ENCODE measurements around the gene APOBEC2.

APOBEC2 gene

DNA sequence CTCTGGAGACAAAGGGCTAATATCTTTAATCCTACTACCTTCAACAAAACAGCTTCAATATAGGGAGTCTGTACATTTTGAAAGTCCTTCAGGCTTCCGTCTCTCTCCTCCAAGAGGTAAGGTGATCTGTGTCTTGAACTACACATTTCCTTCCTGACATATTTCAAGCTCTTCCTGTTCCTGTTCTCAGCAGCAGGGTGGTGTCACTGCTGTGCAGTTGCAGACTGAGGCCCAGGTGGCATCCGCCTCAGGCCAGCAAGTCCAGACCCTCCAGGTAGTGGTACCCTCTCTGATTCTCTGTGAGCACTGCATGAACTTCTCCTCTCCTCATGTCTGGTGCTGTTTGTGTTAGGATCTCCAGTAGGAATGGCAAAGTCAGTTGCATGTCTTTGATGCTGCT, 27.6 kb downstream of the APOBEC2 start:
- no peak overlapping the region for H3K4me2 ChIP-seq
- H3K36me3 ChIP-seq (ENCODE audit: insufficient read depth), result peaks cover 13% of the 10 kb centered on the region
- TF ChIP-seq, protein P1, sequence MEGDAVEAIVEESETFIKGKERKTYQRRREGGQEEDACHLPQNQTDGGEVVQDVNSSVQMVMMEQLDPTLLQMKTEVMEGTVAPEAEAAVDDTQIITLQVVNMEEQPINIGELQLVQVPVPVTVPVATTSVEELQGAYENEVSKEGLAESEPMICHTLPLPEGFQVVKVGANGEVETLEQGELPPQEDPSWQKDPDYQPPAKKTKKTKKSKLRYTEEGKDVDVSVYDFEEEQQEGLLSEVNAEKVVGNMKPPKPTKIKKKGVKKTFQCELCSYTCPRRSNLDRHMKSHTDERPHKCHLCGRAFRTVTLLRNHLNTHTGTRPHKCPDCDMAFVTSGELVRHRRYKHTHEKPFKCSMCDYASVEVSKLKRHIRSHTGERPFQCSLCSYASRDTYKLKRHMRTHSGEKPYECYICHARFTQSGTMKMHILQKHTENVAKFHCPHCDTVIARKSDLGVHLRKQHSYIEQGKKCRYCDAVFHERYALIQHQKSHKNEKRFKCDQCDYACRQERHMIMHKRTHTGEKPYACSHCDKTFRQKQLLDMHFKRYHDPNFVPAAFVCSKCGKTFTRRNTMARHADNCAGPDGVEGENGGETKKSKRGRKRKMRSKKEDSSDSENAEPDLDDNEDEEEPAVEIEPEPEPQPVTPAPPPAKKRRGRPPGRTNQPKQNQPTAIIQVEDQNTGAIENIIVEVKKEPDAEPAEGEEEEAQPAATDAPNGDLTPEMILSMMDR (conservative IDR thresholded peaks at IDR 0.05; ENCODE audit: low read depth, low read length), result no peak

DNA sequence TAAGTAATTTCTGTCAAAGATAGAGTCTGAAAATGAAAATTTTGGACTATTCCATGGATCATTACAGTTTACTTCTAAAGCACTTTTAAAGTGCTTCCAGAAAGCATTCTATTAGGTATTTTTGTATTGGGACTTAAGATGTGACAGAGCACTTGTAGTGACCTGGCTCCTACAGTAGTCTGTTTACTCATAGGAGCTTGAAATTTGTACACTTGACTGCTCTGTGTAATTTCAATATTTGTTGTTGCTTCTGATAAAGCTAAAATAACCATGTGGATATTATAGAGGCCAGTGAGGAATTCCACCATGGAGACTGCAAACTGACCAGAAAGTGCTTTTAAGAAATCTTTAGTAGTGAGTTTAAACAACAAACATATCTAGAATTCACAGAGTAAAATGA, 30.1 kb downstream of the APOBEC2 start:
- no peaks in the 10 kb centered on the region for H3K4me1 ChIP-seq (ENCODE audit: low read depth, poor library complexity, severe bottlenecking)
- H3K27me3 ChIP-seq (ENCODE audit: insufficient read depth, low read depth), result no peaks in the 10 kb centered on the region
- H3K9ac ChIP-seq, result no peak overlapping the region
- H3K4me2 ChIP-seq, result no peak overlapping the region
- H3K27ac ChIP-seq, result no peak overlapping the region
- peaks cover 13% of the 10 kb centered on the region for H3K36me3 ChIP-seq (ENCODE audit: insufficient read depth)
- TF ChIP-seq, protein P1 (conservative IDR thresholded peaks at IDR 0.05; ENCODE audit: low read depth, low read length), result no peak
- no peaks in the 10 kb centered on the region for H4K20me1 ChIP-seq (ENCODE audit: insufficient read depth)
- H2AFZ ChIP-seq (ENCODE audit: low read depth), result no peak overlapping the region
- peaks cover 17% of the 10 kb centered on the region for H3K79me2 ChIP-seq (ENCODE audit: insufficient read depth, low read depth)
- H3K4me3 ChIP-seq (IDR thresholded peaks at IDR 0.05; ENCODE audit: insufficient read depth, low read depth, low read length), result no peak overlapping the region

More for the DNA sequence above, 27.6 kb downstream of the APOBEC2 start:
- H3K4me3 ChIP-seq (IDR thresholded peaks at IDR 0.05; ENCODE audit: insufficient read depth, low read depth, low read length), result no peak overlapping the region
- no peak overlapping the region for H3K9ac ChIP-seq
- no peak overlapping the region for H2AFZ ChIP-seq (ENCODE audit: low read depth)
- H3K27me3 ChIP-seq (ENCODE audit: insufficient read depth, low read depth), result no peaks in the 10 kb centered on the region
- peaks cover 11% of the 10 kb centered on the region for H3K4me1 ChIP-seq (ENCODE audit: low read depth, poor library complexity, severe bottlenecking)
- no peak overlapping the region for H3K27ac ChIP-seq
- peaks cover 41% of the 10 kb centered on the region for H3K79me2 ChIP-seq (ENCODE audit: insufficient read depth, low read depth)
- peaks cover 4% of the 10 kb centered on the region; the same call in 1 of the 2 replicates for H4K20me1 ChIP-seq (ENCODE audit: insufficient read depth)

DNA sequence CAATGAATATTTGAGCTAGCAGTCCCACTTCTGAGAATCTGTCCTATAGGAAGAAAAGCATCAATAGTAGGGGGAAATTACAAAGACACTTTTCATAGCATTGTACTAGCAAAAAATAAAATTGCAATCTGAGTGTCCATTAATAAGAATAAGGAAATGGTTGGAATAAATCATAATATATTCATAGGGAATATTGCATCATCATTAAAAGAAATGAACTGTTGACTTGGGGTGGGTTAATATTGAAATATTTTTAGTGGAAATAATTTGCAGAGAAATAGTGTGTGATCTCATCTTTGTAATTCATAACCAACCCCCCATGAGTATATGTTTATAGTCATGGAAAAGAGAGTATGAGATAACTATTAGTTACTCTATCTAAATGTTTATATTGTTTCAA, 32.2 kb downstream of the APOBEC2 start:
- H3K27ac ChIP-seq, result no peak overlapping the region
- H3K4me1 ChIP-seq (ENCODE audit: low read depth, poor library complexity, severe bottlenecking), result no peaks in the 10 kb centered on the region
- no peak overlapping the region for H2AFZ ChIP-seq (ENCODE audit: low read depth)
- no peak overlapping the region for H3K9ac ChIP-seq
- peaks cover 7% of the 10 kb centered on the region for H3K36me3 ChIP-seq (ENCODE audit: insufficient read depth)
- peaks cover 4% of the 10 kb centered on the region; the same call in 1 of the 2 replicates for H3K79me2 ChIP-seq (ENCODE audit: insufficient read depth, low read depth)
- no peaks in the 10 kb centered on the region for H3K27me3 ChIP-seq (ENCODE audit: insufficient read depth, low read depth)
- TF ChIP-seq, protein P1 (conservative IDR thresholded peaks at IDR 0.05; ENCODE audit: low read depth, low read length), result no peak
- H3K4me3 ChIP-seq (IDR thresholded peaks at IDR 0.05; ENCODE audit: insufficient read depth, low read depth, low read length), result no peak overlapping the region
- no peaks in the 10 kb centered on the region for H4K20me1 ChIP-seq (ENCODE audit: insufficient read depth)
- no peak overlapping the region for H3K4me2 ChIP-seq

DNA sequence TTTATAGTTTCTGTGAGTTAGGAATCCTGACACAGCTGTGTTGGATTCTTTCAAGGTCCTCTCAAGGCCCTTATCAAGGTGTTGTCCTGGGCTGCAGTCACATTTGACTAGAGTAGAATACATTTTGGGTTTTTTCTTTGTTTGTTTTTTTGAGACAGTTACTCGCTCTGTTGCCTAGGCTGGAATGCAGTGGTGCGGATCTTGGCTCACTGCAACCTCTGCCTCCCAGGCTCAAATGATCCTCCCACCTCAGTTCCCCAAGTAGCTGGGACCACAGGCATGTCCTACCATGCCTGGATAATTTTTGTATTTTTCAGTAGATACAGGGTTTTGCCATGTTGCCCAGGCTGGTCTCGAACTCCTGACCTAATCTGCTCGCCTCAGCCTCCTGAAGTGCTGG, 35.4 kb downstream of the APOBEC2 start:
- TF ChIP-seq, protein P1 (conservative IDR thresholded peaks at IDR 0.05; ENCODE audit: low read depth, low read length), result no peak
- Histone ChIP-seq H4K20me1 (ENCODE audit: insufficient read depth) (no peaks in the 10 kb centered on the region), H3K4me2 (no peak overlapping the region), H2AFZ (ENCODE audit: low read depth) (no peak overlapping the region), H3K9ac (no peak overlapping the region), H3K27me3 (ENCODE audit: insufficient read depth, low read depth) (no peaks in the 10 kb centered on the region), H3K4me1 (ENCODE audit: low read depth, poor library complexity, severe bottlenecking) (no peaks in the 10 kb centered on the region), H3K27ac (no peak overlapping the region), H3K36me3 (ENCODE audit: insufficient read depth) (no peaks in the 10 kb centered on the region; the same call in none of the 2 replicates), H3K4me3 (IDR thresholded peaks at IDR 0.05; ENCODE audit: insufficient read depth, low read depth, low read length) (no peak overlapping the region), H3K79me2 (ENCODE audit: insufficient read depth, low read depth) (peaks cover 4% of the 10 kb centered on the region; the same call in 1 of the 2 replicates)
